ENCODE results near the gene FAM200A.
A peak's percentile ranks its signal among the peaks of the same experiment; 100 is the strongest.
"Not testable (repeated sequence)": the region's sequence is repeated elsewhere in the genome, so short reads cannot be mapped to it uniquely, and the experiment has no call there.

The FAM200A gene

GRCh38 chr7:99551767-99552463 is at the start of gene FAM200A:
Gene FAM200A (minus strand): TSS chr7:99552114. CDS start chr7:99548407, 3,707 bp downstream.
- peak; percentile 75 for DNase-seq (ENCODE audit: low read depth)

DNA sequence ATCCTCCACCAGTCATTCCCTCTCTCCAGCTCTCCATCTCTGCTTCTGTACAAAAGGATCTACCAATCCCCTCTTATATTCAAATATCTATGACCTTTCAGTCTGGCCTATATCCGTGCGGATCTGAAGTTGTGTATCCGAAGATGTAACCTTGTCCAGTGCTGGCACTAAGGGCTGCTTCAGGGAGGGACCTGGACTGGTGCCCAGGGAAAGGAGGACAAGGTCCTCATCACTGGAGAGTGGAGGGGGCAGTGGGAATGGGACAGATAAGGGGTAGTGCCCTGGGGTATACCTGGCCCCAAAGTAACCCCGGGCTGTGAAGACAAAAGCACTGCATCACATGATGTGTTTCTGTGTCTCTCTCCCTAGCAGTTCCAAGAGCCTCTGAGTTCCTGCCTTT is 47.9 kb upstream of the FAM200A start:
- no peak for DNase-seq (ENCODE audit: low read depth)

DNA sequence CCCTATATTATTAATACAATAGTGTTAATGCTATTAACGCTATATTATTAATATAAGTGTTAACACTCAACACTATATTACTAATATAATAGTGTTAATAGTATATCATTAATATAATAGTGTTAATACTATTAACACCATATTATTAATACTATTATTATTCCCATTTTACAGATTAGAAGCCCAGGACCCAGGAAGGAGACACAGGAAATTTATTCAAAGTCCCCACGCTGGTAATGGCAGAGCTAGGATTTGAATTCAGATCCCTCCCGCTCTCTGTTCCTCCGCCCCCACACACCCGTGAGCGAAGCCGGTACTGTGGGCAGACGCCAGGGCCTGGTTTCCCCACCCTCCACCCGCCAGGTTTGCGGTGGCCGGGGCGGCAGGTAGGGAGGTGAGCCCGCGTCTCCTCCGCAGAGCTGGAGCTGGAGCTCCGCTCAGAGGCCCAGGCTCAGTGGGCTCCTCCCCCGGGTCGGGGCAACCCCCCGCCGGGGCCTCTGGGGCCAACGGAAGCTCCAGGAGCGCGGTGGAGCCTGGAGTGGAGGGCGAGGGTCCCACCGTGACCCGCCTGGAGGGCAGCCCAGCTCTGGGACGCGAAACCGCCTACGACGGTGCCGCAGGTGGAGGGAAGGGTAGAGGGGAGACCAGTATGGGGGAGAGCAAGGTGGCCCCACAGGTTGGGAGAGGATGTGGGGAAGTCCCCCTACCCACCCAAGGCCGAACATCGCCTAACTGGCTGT is 46.0 kb upstream of the FAM200A start, which contains the start of gene TMEM225B:
Gene TMEM225B (plus strand): TSS at position 506 of the 740 bp plus-strand sequence. CDS start 6,122 bp downstream, outside the sequence.
- no peak for DNase-seq (ENCODE audit: low read depth)

GRCh38 chr7:99596408-99596955 is 44.6 kb upstream of the FAM200A start:
- DNase-seq (ENCODE audit: low read depth) = no peak

DNA sequence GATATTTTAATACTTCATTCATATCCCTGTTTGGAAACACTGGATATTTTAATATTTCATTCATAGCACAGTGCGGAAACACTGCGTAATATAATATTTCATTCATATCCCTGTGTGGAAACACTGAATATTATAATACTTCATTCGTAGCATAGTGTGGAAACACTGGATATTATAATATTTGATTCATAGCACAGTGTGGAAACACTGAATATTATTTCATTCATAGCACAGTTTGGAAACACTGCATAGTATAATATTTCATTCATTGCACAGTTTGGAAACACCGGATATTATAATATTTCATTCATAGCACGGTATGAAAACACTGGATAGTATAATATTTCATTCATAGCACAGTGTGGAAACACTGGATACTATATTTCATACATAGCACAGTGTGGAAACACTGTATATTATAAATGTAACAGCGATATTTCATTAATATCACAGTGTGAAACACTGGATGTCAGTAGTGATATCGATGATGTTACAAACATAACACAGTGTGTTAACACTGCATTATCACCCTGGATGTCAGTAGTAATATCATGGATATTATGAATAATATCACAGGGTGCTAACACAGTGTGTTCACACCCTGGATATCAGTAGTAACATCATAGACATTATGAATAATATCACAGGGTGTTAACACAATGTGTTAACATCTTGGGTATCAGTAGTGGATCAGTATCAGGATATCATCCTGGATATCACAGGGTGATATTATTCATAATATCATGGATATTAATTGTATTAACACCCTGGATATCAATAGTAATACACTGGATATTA is 43.2 kb upstream of the FAM200A start:
- DNase-seq (ENCODE audit: low read depth) = no peak

DNA sequence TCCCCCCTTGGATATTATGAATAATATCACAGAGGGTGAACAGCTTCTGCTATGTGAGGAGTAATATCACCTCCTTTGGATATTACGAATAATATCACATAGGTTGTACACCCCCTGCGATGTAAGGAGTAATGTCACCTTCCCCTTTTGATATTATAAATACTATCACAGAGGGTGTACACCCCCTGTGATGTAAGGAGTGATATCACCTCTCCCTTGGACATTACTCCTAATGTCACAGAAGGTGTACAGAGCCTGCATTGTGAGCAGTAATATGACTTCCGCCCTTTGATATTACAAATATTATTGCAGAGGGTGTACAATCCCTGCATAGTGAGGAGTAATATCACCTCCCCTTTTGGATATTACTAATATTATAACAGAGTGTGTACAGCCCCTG is 37.0 kb upstream of the FAM200A start:
- no peak for DNase-seq (ENCODE audit: low read depth)

GRCh38 chr7:99580778-99581332 is 28.9 kb upstream of the FAM200A start:
- not testable (repeated sequence) for DNase-seq (ENCODE audit: low read depth)

DNA sequence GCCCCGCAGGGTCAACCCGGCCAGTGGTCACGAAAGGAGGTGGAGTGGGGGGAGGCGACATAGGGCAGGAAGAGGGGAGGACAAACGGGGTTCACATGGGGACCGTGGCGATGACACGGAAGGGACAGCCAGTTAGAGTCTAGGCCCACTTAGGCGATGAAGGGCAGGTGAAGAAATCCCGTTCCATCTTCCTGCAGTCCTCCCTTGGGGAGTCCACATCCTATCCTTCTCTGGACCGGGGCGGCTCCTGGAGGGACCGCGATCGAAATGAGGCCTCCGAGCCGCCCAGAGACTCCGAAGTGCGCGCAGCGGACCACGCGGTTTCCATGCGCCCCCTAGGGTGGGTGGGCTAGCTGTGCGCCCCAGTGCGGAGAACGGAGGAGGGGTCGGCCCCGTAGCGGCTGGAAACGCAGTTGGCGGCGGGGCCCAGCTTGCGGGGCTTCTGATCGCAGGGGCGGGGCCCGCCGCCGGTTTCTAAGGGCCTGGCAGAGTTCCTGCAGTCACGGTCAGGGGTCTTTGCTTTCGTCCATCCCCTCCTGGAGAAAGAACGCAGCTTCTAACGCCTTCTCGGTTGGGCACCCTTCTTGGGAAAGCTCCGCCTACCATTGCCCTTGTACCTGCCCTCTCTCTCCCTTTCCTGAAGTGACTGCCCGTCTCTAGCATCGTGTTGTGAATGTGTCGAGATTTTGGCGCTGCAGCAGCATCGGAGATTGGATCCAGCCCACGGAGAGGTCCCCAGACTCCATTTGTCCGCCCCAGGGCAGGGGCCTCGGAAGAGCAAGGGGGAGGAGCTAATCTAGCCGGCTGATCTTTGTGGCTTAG is 28.3 kb upstream of the FAM200A start:
- no peak for DNase-seq (ENCODE audit: low read depth)

DNA sequence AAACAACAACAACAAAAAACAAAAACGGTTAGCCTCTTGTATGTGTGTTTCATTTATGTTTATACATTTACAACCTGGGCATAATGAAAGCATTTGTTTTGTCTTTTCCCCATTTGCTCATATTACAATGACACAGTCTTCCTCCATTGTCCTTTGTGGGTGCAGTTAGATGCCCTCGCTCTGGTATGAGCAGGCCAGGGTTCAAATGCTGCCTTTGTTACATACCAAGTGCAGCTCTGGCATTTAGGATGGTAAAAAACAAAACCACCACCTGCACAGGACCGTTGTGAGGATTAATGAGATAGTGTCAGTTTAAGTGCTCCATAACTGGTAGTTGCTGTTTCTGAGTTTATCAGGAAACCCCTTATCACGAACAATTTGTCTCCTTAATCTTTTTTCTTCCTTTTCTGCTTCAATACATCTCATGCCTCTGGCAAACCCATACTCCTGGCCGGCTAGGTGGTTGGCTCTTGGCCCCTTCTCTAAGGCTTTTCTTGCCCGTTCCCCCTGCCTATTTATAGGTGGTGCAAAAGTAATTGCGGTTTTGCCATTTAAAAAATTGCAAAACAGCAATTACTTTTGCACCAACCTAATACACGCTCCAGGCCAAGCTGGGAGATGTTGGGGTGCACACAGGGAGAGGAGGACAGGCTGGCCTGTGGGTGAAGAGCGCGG is 27.5 kb upstream of the FAM200A start:
- no peak for DNase-seq (ENCODE audit: low read depth)

DNA sequence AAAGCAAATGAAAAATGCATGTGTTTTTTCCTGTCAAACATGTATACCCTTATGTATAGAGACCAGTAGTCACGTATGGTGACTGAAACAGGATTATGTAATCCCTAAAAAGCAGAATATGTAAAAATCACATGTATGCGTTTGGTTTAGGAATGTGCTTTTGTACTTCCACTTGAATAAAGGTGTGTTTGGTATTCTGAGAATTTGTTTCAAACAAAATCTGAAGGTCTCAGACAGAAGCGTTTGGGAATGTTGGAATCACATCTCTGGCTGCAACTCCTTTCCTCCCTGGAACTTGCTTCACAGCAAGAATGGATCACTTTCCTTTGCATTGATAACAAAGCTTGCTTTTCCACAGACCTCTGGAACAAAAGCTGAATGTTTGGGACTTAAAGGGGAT is 24.3 kb upstream of the FAM200A start:
- DNase-seq (ENCODE audit: low read depth) = no peak

GRCh38 chr7:99573257-99573656 is 21.3 kb upstream of the FAM200A start:
- no peak for DNase-seq (ENCODE audit: low read depth)

DNA sequence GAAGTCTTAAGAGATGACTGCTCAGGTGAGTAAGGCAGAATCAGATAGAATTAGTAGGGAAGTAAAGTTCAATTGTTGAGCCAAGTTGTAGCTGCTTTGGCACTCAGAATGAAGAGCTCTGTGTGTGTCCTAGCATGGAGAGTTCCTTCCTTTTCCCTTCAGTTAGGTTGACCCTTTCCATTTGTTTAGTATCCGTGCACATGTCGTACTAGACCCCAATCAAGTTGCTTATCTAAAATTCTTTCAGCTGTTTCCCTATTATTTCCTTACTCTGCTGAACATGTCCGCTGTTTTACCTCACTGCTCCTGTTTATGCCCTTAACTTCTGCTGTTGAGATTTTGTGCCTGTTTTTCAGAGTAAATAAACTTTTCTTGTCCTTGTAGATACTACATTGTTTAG is 19.9 kb upstream of the FAM200A start:
- DNase-seq (ENCODE audit: low read depth) = no peak

DNA sequence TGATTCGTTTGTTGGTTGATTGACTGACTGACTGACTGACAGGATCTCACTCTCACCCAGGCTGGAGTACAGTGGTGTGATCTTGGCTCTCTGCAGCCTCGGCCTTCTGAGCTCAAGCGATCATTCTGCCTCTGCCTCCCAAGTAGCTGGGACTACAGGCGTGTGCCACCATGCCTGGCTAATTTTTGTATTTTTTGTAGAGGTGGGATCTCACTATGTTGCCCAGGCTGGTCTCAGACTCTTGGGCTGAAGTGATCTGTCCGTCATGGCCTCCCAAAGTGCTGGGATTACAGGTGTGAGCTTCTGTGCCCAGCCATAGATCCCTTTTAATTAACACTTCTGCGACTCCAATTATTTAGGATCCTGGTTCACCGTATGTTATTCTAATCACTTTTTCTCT is 16.9 kb upstream of the FAM200A start:
- DNase-seq (ENCODE audit: low read depth) = not testable (repeated sequence)

GRCh38 chr7:99563650-99564049 is 11.7 kb upstream of the FAM200A start:
- DNase-seq (ENCODE audit: low read depth) = peak; percentile 66

GRCh38 chr7:99562832-99563231 is 10.9 kb upstream of the FAM200A start:
- peak; percentile 97 for DNase-seq (ENCODE audit: low read depth)

- DNase-seq (ENCODE audit: low read depth) = no peak
Observed at GRCh38 chr7:99562114-99562784, 10.3 kb upstream of the FAM200A start.

DNA sequence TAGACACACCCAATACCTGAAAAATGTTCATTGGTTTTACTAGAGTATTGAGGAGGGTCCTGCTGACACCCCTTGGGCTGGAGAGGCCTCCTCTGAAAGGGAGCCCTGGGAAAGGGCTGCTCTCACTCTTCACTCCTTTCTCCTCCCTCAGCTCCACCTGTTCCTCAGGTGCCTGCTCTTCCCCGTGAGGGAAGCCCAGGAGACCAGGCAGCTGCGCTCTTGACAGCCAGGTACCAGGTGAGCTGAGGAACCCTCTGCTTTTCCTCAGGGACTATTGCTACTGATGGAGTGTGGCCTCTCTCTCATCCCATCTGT is 9.8 kb upstream of the FAM200A start:
- DNase-seq (ENCODE audit: low read depth) = no peak

GRCh38 chr7:99560834-99561736 is 9.2 kb upstream of the FAM200A start:
- DNase-seq (ENCODE audit: low read depth) = no peak
